ENCODE measurements around the gene CHMP2A.
A peak's percentile ranks its signal among the peaks of the same experiment; 100 is the strongest.
"Not testable (repeated sequence)": the region's sequence is repeated elsewhere in the genome, so short reads cannot be mapped to it uniquely, and the experiment has no call there.

Gene CHMP2A

GRCh38 chr19:58555369-58555885, 522 bp upstream of the CHMP2A start:
- DNase-seq (ENCODE audit: low spot score): no peak

DNA sequence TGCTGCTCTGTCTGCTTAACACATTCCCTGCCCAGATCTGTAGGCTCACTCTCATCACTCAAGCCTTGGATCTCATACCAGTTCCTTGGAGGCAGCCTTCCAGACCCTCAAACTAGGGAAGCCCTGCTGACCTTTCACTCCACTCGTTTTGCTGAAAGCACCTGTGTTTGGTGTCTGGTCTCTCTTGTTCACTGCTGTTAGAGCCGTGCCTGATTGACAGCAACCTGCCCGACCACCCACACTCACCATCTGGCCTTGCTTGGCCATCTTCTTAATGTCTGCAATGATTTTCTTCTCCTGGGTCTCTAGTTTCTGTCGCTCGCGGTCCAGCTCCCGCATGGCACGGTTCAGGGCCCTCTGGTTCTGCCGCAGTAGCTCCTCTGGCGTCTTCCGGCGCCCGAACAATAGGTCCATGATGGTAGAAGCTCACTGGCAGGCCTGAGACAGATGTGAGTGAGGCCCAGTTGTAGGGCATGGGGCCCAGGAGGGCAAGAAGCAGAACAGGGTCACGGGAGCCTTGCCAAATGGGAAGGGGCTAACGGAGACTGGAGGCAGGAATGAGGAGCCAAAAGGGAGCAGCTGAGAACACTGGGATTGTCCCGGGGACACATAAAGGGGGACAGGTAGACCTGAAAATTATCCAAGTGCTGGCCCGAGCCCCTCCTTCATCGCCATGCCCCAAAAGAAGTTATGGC, 959 bp downstream of the CHMP2A start:
- no peak for DNase-seq (ENCODE audit: low spot score)

DNA sequence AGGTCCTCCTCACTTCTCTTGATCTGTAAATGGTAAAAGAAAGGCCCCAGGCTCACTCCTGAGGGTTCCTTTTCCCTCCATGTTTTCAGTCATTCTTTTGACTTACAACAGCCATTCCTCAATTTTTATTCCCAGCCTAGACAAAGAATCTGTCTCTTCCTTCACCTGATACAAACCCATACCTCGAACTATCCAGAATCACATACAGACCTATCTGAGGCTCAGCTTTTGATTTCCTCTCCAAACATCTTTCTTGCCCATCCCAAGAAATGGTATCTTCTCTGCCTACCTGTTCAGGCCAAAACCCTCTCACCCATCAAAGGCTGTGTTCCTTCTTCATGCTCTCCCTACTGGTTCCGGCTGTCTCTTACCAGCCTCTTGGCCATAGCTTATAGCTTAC, 2.2 kb downstream of the CHMP2A start:
- DNase-seq (ENCODE audit: low spot score): no peak

GRCh38 chr19:58551577-58552471, 3.1 kb downstream of the CHMP2A start:
- no peak for DNase-seq (ENCODE audit: low spot score)

- no peak for DNase-seq (ENCODE audit: low spot score)
These were observed 3.8 kb downstream of the CHMP2A start for GRCh38 chr19:58551123-58551497.

- no peak for DNase-seq (ENCODE audit: low spot score)
These were observed 4.4 kb downstream of the CHMP2A start for GRCh38 chr19:58550362-58551122.

- DNase-seq (ENCODE audit: low spot score): no peak
These were observed 5.1 kb downstream of the CHMP2A start for GRCh38 chr19:58549664-58550361.

GRCh38 chr19:58548859-58549663, 5.8 kb downstream of the CHMP2A start:
- DNase-seq (ENCODE audit: low spot score): no peak

- no peak for DNase-seq (ENCODE audit: low spot score)
These were observed 7.3 kb downstream of the CHMP2A start for GRCh38 chr19:58547323-58548312.

GRCh38 chr19:58546019-58546530, 8.8 kb downstream of the CHMP2A start:
- DNase-seq (ENCODE audit: low spot score): no peak

- DNase-seq (ENCODE audit: low spot score): no peak
These were observed 9.5 kb downstream of the CHMP2A start for GRCh38 chr19:58545286-58546018.

GRCh38 chr19:58544591-58545285, 10.2 kb downstream of the CHMP2A start:
- peak; percentile 94 for DNase-seq (ENCODE audit: low spot score)

DNA sequence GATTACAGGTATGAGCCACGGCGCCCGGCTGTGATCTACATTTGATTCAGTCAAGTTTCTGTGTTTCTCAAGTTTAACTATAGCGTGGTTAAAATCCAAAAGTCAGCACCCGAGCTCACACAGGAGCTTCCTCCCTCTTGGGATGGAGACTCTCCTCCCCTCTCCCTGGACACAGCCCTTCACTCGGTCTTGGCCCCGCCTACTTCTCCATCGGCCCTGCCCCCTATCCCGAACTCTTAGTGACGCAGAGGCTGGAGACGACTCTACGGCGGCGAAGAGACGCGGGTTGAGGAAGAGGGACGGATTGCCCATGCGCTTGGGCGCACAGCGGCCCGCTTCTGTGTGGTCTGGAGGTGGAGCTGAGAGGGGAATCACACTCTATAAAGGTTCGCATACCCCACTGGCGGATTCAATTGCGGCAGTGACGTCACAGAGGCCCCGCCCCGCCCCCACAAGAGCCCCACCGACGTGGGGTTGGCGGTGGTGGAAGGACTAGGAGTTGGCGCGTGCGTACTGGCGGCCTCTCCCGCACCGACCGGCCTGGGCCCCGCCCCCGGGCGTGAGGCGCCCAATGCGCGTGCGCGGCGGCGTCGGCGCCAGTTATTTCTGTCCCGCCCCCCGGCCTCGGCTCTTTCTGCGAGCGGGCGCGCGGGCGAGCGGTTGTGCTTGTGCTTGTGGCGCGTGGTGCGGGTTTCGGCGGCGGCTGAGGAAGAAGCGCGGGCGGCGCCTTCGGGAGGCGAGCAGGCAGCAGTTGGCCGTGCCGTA, 10.9 kb downstream of the CHMP2A start, which contains the start of gene TRIM28:
TSS of gene TRIM28 (plus strand) at position 239 of the 765 bp plus-strand sequence. CDS start 694 bp downstream, outside the sequence.
- peak; percentile 100 for DNase-seq (ENCODE audit: low spot score)

DNA sequence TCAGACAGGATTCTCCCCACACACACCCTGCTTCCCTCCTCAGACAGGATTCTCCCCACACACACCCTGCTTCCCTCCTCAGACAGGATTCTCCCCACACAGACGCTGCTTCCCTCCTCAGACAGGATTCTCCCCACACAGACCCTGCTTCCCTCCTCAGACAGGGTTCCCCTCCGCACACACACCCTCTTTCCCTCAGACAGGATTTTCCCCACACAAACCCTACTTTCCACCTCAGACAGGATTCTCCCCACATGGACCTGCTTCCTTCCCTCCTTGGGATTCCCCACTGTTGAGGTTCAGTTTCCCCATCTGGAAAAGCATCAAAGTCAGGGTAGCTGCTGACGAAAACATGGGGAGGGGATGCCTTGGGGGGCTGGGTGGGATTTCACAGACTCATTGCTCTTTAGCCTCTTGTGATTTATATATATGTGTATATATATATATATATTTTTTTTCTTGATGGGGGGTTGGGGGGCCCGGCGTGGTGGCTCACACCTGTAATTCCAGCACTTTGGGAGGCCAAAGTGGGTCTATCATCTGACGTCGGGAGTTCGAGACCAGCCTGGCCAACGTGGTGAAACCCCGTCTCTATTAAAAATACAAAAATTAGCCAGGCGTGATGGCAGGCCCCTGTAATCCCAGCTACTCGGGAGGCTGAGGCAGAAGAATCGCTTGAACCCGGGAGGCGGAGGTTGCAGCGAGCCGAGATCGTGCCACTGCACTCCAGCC, 12.1 kb downstream of the CHMP2A start:
- not testable (repeated sequence) for DNase-seq (ENCODE audit: low spot score)

DNA sequence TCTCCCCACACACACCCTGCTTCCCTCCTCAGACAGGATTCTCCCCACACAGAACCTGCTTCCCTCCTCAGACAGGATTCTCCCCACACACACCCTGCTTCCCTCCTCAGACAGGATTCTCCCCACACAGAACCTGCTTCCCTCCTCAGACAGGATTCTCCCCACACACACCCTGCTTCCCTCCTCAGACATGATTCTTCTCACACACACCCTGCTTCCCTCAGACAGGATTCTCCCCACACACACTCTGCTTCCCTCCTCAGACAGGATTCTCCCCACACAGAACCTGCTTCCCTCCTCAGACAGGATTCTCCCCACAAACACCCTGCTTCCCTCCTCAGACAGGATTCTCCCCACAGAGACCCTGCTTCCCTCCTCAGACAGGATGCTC, 15.7 kb downstream of the CHMP2A start:
- not testable (repeated sequence) for DNase-seq (ENCODE audit: low spot score)
